Calu3 (cell line): ENCODE measurements around the gene NUTM2G. TPM values are rescaled to one million over a fixed set of nuclear protein-coding genes. Genes with fewer than 3 reads are reported as not detected.
"Not testable (repeated sequence)": the region's sequence is repeated elsewhere in the genome, so short reads cannot be mapped to it uniquely, and the experiment has no call there.

Source experiments
- BruUV-seq: library from RNA; stranded (reverse); fragments of 400-500 nt; replicated peaks from 2 replicates; lab custom pipeline; 2021; lab: Mats Ljungman, UMichigan
- CTCF ChIA-PET: fragments of 300-600 bp; sonication (Branson Sonifier 250); formaldehyde crosslinking; loops from one replicate; lab custom pipeline; 2022; ENCODE audit warnings: antibody characterized with exemption; lab: Charles Lee
- DNase-seq: peaks from one replicate; pipeline ENCODE4 v3.0.0; 2022
- H3K27ac Mint-ChIP-seq: one replicate; pipeline ENCODE4 v1.8.0; 2022; ENCODE audit warnings: mixed read lengths; ENCODE audit not compliant: unreplicated experiment
- H3K27me3 Mint-ChIP-seq: one replicate; pipeline ENCODE4 v1.8.0; 2022; ENCODE audit warnings: mixed read lengths; ENCODE audit not compliant: unreplicated experiment
- H3K36me3 Mint-ChIP-seq: one replicate; pipeline ENCODE4 v1.8.0; 2022; ENCODE audit warnings: mild to moderate bottlenecking, moderate library complexity, mixed read lengths; ENCODE audit not compliant: insufficient read depth, unreplicated experiment
- H3K4me1 Mint-ChIP-seq: one replicate; pipeline ENCODE4 v1.8.0; 2022; ENCODE audit warnings: mild to moderate bottlenecking, low read depth, mixed read lengths; ENCODE audit not compliant: unreplicated experiment
- H3K4me3 Mint-ChIP-seq: one replicate; pipeline ENCODE4 v1.8.0; 2022; ENCODE audit warnings: mild to moderate bottlenecking, low read depth, moderate library complexity, mixed read lengths; ENCODE audit not compliant: unreplicated experiment
- H3K9me3 Mint-ChIP-seq: one replicate; pipeline ENCODE4 v1.8.0; 2022; ENCODE audit warnings: low read depth, mixed read lengths; ENCODE audit not compliant: unreplicated experiment
- intact Hi-C: fragments of 100-400 bp; cut with micrococcal nuclease; formaldehyde crosslinking; loops from one replicate; pipeline ENCODE4 v1.10.0; 2022; ENCODE audit not compliant: unreplicated experiment
- total RNA-seq: library from RNA; stranded (reverse); gene quantifications from 2 replicates; pipeline ENCODE4 v1.2.3, GENCODE V29; 2022

Gene NUTM2G
- total RNA-seq, 1 experiment from 2014 or later = not detected

- H3K27me3 Mint-ChIP-seq, H3K36me3 Mint-ChIP-seq, H3K4me1 Mint-ChIP-seq, DNase-seq, H3K27ac Mint-ChIP-seq, H3K9me3 Mint-ChIP-seq, intact Hi-C loops, H3K4me3 Mint-ChIP-seq, CTCF ChIA-PET, BruUV-seq: not testable (repeated sequence)
Observed at GRCh38 chr9:96942181-96942580, 13.5 kb downstream of the NUTM2G start.

GRCh38 chr9:96949346-96949745 lies 20.7 kb downstream of the NUTM2G start:
- intact Hi-C loops, DNase-seq, CTCF ChIA-PET, H3K27ac Mint-ChIP-seq, H3K4me3 Mint-ChIP-seq, H3K4me1 Mint-ChIP-seq, H3K27me3 Mint-ChIP-seq, H3K9me3 Mint-ChIP-seq, H3K36me3 Mint-ChIP-seq, BruUV-seq: not testable (repeated sequence)

GRCh38 chr9:96950539-96950938 lies 21.9 kb downstream of the NUTM2G start:
- H3K4me3 Mint-ChIP-seq, H3K9me3 Mint-ChIP-seq, H3K4me1 Mint-ChIP-seq, H3K27ac Mint-ChIP-seq, DNase-seq, BruUV-seq, CTCF ChIA-PET, intact Hi-C loops, H3K27me3 Mint-ChIP-seq, H3K36me3 Mint-ChIP-seq: not testable (repeated sequence)

- H3K36me3 Mint-ChIP-seq, intact Hi-C loops, H3K9me3 Mint-ChIP-seq, H3K4me3 Mint-ChIP-seq, H3K4me1 Mint-ChIP-seq, CTCF ChIA-PET, BruUV-seq, H3K27me3 Mint-ChIP-seq, H3K27ac Mint-ChIP-seq, DNase-seq: not testable (repeated sequence)
Observed at GRCh38 chr9:96967591-96967990, 38.9 kb downstream of the NUTM2G start.

GRCh38 chr9:96972552-96972951 lies 43.9 kb downstream of the NUTM2G start:
- intact Hi-C loops, BruUV-seq, DNase-seq, H3K27ac Mint-ChIP-seq, H3K36me3 Mint-ChIP-seq, H3K27me3 Mint-ChIP-seq, CTCF ChIA-PET, H3K4me3 Mint-ChIP-seq, H3K9me3 Mint-ChIP-seq, H3K4me1 Mint-ChIP-seq: not testable (repeated sequence)

- intact Hi-C loops, BruUV-seq, H3K27ac Mint-ChIP-seq: not testable (repeated sequence)
Observed at GRCh38 chr9:96974037-96974436, 45.4 kb downstream of the NUTM2G start.

GRCh38 chr9:96983496-96984122 lies 55.0 kb downstream of the NUTM2G start:
- intact Hi-C loops, H3K4me1 Mint-ChIP-seq, H3K4me3 Mint-ChIP-seq, BruUV-seq, H3K9me3 Mint-ChIP-seq, CTCF ChIA-PET, H3K27ac Mint-ChIP-seq, H3K36me3 Mint-ChIP-seq, DNase-seq, H3K27me3 Mint-ChIP-seq: not testable (repeated sequence)

More at GRCh38 chr9:96974037-96974436, 45.4 kb downstream of the NUTM2G start:
- H3K4me3 Mint-ChIP-seq, CTCF ChIA-PET, H3K4me1 Mint-ChIP-seq, H3K27me3 Mint-ChIP-seq, DNase-seq, H3K36me3 Mint-ChIP-seq, H3K9me3 Mint-ChIP-seq: not testable (repeated sequence)

GRCh38 chr9:96984139-96984538 lies 55.5 kb downstream of the NUTM2G start:
- DNase-seq, intact Hi-C loops, CTCF ChIA-PET, H3K4me1 Mint-ChIP-seq, BruUV-seq, H3K27ac Mint-ChIP-seq, H3K36me3 Mint-ChIP-seq, H3K27me3 Mint-ChIP-seq, H3K4me3 Mint-ChIP-seq, H3K9me3 Mint-ChIP-seq: not testable (repeated sequence)

- H3K4me1 Mint-ChIP-seq, DNase-seq, intact Hi-C loops, BruUV-seq, H3K4me3 Mint-ChIP-seq, H3K36me3 Mint-ChIP-seq, H3K27ac Mint-ChIP-seq, H3K27me3 Mint-ChIP-seq, H3K9me3 Mint-ChIP-seq, CTCF ChIA-PET: not testable (repeated sequence)
Observed at GRCh38 chr9:96984887-96985286, 56.2 kb downstream of the NUTM2G start.
